Measurements from ENCODE around the gene TRMU.

GRCh38 chr22:46336119-46337078 is 885 bp downstream of the TRMU start:
- TF ChIP-seq GATA2 (IDR thresholded peaks at IDR 0.05; ENCODE audit: low read depth, low read length) (no peak), GATA3 (IDR thresholded peaks at IDR 0.05; ENCODE audit: low read depth, low read length) (no peak)

All from SH-SY5Y (cell line).